Activated T-helper 1 cell treated with anti-CD3 and anti-CD28 coated beads, Interleukin-2, amount 50 U/mL, for 16 hours (primary cell): ENCODE results near the gene CKAP4.

Experiments used
- DNase-seq, 2 donors: peaks; one replicate each; pipeline ENCODE4 v3.0.0-alpha.2; 2020; ENCODE audit warnings: low read depth in 1 of 2, low spot score in 1 of 2

The CKAP4 gene

GRCh38 chr12:106243620-106244019 lies 4.2 kb downstream of the CKAP4 start:
- no peak for DNase-seq

GRCh38 chr12:106240821-106241220 lies 7.0 kb downstream of the CKAP4 start:
- DNase-seq = no peak

- DNase-seq = no peak
Measured at GRCh38 chr12:106239951-106240335, 7.9 kb downstream of the CKAP4 start.

- DNase-seq = no peak
Measured at GRCh38 chr12:106239241-106239950, 8.4 kb downstream of the CKAP4 start.

GRCh38 chr12:106238146-106238545 lies 9.7 kb downstream of the CKAP4 start:
- DNase-seq = no peak

GRCh38 chr12:106235770-106236169 lies 12.1 kb downstream of the CKAP4 start:
- no peak for DNase-seq

GRCh38 chr12:106234449-106234848 lies 13.4 kb downstream of the CKAP4 start:
- no peak for DNase-seq

GRCh38 chr12:106233011-106233410 lies 14.8 kb downstream of the CKAP4 start:
- DNase-seq = no peak

- no peak for DNase-seq
Measured at GRCh38 chr12:106229036-106229591, 18.7 kb downstream of the CKAP4 start.

GRCh38 chr12:106228320-106228710 lies 19.5 kb downstream of the CKAP4 start:
- no peak for DNase-seq

- peak in 1 of 2 donors; percentile 17 for DNase-seq
Measured at GRCh38 chr12:106227641-106228319, 20.0 kb downstream of the CKAP4 start.

- DNase-seq = no peak
Measured at GRCh38 chr12:106226884-106227640, 20.8 kb downstream of the CKAP4 start.

- DNase-seq = no peak
Measured at GRCh38 chr12:106224355-106224706, 23.5 kb downstream of the CKAP4 start.

GRCh38 chr12:106223485-106224354 lies 24.1 kb downstream of the CKAP4 start:
- DNase-seq = peak; percentile 46 to 57

GRCh38 chr12:106220536-106220935 lies 27.3 kb downstream of the CKAP4 start:
- no peak for DNase-seq

GRCh38 chr12:106219043-106219442 lies 28.8 kb downstream of the CKAP4 start:
- no peak for DNase-seq

GRCh38 chr12:106217706-106218105 lies 30.1 kb downstream of the CKAP4 start:
- DNase-seq = no peak

GRCh38 chr12:106214571-106214970 lies 33.2 kb downstream of the CKAP4 start:
- no peak for DNase-seq

- no peak for DNase-seq
Measured at GRCh38 chr12:106213662-106214061, 34.2 kb downstream of the CKAP4 start.

- DNase-seq = no peak
Measured at GRCh38 chr12:106211973-106212372, 35.8 kb downstream of the CKAP4 start.
